HG03439 (cell line): ENCODE measurements around the gene PRDM10.
"Not testable (repeated sequence)": the region's sequence is repeated elsewhere in the genome, so short reads cannot be mapped to it uniquely, and the experiment has no call there.

Source experiments
- ATAC-seq: cut with Tn5 transposase; IDR thresholded peaks from one replicate; pipeline ENCODE4 v1.9.1; 2021; ENCODE audit warnings: mild to moderate bottlenecking, moderate library complexity; ENCODE audit not compliant: unreplicated experiment

Gene PRDM10

DNA sequence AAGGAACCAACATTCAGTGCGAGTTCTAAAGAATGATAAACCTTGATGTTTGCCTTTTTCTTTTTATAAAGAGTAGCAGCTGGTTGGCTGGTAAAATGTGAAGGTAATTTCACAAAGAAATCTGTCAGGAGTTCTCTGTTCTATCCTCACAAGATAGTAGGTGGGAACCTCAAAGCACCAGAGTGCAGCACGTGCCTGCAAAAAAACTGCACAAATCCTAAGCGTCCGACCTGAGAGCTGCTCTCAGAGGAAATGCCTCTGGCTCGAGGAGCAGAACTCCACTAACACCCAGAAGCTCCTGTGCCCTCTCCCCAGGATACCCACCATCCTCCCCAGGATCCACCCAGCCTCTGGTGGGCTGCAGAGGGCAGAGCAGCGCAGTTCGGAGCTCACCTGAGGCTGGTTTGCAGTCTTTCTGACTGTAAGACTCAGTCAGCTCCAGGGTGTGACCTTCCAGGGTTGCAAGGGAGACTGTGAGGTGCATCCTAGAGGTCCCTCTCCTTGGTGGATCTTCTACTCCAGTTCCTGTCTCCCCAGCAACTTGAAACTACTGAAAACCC, 23.5 kb downstream of the PRDM10 start:
- ATAC-seq: no peak

DNA sequence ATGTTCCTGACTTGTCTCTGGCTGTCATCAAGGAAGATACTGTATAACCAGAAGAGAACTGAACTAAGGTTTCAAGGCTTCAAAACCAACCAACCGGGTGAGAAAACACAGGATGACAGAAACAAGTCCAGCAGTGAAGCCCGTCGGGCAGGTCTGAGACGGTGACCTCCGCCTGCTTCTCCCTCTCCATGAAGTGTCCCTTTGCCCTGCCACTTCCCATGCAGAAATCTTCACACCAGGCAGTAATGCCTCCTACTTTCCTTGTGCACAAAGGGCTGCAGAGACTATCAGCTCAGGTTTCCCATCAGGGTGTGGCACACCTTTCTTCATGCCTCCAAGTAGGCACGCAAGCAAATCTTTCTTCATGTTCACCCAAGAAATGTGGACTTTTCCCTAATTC, 24.2 kb downstream of the PRDM10 start:
- no peak for ATAC-seq

DNA sequence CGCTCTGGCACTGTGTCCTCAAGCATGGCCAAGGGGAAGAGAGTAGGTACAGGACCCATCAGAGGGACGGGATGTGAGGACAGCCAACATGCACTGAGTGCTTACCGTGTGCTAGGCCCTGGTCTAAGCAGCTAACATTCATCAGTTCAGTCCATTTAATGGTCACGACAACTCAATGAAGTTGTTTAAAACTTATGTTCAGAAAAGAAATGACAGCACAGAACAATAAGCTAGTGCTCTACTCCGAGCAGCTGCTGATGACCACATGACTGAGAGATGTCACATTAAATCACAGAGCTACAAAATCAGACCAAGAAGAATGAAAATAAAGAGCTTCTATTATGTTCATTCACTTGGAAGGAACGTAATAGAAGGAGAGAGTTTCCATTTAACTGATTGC, 26.3 kb downstream of the PRDM10 start:
- no peak for ATAC-seq

DNA sequence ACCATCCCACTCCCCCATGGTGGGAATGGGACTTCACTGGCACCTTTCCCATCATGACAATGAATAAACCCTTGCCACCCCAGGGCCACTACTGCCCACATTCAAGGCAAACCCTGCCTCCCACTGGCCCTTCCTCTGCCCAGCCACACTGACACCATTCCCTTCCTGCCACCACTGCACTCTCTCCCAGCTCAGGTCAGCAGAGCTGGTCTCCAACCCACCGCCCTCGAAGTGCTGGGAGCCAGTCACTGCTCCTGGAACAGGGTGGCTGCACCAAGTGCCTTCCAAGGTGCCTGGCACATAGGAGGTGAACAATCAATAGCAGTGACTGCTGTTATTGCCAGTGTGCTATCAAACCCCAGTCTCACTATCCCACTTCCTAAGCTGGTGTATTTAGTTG, 27.1 kb downstream of the PRDM10 start:
- ATAC-seq: no peak

DNA sequence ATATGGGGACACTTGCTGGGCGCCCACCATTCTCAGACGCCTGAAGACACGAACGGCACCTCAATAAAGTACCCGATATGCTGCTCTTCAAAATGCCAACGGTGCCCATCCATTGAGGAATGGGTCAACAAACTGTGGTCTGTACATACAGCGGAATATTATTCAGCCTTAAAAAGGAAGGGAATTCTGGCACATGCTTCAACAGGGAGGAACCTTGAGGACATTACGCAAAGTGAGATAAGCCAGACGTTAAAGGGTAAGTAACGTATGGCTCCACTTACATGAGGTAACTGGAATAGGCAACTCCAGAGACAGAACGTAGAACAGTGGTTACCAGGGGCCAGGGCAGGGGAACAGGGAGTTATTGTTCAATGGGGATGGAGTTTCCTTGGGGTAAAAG, 28.0 kb downstream of the PRDM10 start:
- no peak for ATAC-seq

DNA sequence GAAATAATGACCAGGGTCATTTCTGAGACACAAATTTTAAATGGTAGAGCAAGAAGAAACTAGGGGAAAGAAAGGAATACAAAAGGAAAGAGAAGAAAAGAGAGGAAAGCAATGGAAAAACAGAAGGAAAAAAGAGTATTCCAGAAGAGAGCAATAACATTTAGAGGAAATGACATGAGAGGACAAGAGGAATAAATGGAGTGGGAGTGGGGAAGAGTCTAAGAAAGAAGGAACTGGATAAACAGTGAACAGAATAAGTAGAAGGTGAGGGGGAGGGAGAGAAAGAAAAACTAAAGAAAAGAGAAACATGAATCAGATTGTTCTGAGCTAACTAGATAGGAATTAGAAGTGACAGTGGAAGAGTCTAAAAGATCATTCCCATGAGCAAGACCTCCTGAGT, 28.4 kb downstream of the PRDM10 start:
- no peak for ATAC-seq

DNA sequence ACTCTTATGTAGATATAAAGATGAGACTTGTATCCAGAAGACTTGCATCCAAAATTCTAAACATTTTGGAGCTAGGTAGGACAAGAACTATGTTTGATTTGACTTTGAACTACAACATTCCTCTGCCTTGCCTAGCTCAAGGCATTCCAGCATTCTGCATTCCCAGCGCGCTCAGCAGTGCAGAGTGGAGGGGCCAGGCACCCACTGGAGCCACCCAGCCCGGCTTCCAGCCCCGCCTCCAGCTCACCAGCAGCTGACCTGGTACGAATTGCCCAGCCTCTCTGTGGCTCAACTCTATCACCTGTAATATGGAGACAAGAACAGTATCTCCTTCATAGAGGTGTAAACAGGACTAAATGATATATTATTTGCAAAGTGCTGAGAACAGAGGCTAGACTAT, 28.8 kb downstream of the PRDM10 start:
- no peak for ATAC-seq

DNA sequence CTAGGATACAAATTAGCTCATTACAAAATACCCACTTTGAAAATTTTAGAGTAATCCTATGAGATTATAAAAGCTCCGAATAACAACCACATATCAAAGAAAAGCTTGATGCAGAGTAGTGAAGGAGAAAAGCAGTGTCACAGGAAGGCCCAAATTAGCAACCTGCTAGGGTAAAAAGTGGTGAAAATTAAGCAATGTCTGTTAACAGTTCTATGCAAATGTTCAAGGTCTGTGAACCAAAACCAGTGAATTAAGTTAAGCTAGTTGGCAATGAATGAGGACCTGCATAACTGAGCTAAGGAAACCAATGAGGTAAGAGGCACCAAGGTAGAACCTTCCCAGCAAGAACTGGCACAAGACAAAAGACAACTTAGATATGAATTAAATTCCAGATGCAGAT, 29.6 kb downstream of the PRDM10 start:
- ATAC-seq: peak; percentile 94

DNA sequence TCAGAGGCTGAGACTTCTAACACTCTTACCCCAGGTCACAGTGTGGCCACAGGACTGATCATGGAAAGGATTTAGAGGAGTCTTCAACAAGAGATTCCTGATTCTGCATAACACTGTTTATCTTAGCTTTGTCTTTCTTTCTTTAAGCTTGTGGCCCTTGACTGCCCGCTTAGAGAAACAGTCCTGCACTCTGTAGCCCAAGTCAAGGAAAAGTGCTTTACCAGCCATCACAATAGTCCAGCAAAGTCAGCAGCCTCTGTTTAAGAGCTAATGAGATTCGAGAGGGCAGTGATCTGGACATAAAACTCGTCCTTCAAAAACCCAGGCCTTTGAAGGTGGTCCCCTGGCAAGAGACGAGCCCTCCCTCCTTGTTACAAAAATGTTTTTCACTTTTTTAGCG, 30.0 kb downstream of the PRDM10 start:
- no peak for ATAC-seq

DNA sequence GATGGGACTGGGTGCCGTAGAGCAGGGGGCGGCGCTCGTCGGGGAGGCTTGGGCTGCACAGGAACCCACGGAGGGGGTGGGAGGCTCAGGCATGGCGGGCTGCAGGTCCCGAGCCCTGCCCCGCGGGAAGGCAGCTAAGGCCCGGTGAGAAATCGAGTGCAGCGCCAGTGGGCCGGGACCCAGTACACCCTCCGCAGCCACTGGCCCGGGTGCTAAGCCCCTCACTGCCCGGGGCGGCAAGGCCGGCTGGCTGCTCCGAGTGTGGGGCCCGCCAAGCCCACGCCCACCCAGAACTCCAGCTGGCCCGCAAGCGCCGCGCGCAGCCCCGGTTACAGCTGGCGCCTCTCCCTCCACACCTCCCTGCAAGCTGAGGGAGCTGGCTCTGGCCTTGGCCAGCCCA, 30.8 kb downstream of the PRDM10 start:
- not testable (repeated sequence) for ATAC-seq

DNA sequence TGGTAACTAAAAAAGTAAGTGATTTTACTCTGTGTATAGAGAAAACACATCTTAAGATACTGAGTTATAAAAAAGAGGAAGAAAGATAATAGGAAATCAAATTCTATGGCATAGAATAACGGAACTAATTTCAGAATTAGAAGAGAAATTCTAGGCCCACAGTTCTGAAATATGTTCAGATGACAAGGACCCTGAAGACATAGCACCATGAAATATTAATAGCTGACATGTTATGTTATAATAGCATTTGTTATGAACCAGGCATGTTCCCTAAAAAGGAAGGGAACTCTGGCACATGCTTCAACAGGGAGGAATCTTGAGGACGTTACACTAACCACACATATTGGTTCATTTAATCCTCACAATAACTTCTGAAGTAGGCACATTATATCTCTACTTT, 32.7 kb downstream of the PRDM10 start:
- no peak for ATAC-seq

DNA sequence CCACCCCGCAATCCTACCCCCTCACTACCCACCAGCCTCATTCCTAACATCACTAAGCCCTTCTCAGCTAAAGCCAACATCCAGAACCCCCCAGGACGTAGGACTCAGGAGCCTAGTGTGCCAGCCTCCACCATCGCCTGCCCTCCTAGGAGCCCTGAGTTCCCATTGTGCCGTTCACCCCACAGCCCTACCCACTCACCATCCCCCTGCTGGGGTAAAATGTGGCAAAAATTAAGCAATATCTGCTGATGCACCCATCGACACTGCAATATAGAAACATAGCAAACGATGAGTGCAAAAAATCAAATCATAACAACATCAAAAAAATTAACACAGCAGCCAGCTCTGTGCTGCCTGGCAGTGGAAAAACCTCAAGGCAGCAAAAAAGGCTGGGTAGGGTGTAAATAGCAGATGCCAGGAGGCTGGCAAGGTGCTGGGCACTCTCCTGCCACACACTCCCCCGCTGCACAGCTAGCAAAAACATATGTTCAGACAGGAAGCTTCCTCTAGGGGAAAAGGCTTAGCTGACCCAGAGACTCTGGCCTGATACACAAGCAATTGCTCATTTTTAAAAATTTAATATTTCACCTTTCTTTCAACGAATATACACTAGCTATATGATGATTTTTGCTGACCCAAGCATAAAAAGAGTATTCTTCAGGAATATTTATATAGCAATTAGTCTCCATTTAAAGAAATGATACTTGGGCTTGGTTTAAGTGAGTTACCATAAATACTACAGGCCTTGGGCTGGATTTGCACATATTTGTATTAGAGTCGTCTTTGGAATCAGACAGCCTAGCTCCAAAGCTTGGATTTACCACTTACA, 33.8 kb downstream of the PRDM10 start:
- ATAC-seq: no peak

DNA sequence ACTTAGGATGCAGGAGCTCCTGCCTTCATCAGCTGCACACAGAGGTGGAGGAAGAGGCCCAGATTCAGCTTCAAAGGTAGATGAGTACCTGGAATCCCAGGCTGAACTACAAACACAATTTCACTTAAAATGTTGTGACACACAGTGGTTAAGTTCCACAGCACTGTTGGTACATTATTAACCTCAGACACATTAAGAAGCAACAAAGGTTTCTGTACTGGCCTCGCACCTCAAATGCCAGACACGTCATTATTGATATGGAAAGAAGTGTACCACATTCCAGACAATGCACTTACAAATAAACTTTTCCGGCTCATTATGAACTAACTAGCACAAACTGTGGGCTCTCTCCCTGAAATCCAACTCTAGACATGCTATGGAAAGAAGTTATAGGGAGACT, 34.6 kb downstream of the PRDM10 start:
- ATAC-seq: no peak

DNA sequence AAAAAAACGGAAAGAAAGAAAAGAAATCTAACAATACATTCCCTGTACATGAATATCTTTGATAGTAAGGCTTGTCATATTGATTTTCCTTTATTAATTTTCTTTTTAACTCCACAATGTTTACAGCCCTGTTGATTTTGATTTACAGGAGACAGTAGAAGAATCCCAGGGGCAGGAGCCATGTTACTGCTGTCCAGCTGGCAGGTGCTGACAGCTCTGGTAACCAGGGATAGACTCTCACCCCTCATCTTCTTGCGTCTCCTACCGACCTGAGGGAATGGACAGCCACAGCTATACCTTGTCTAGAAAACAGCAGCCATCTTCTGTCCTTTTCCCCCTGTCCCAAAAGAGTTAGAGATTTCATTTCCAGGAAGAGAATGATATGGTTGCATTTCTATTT, 37.4 kb downstream of the PRDM10 start:
- no peak for ATAC-seq

DNA sequence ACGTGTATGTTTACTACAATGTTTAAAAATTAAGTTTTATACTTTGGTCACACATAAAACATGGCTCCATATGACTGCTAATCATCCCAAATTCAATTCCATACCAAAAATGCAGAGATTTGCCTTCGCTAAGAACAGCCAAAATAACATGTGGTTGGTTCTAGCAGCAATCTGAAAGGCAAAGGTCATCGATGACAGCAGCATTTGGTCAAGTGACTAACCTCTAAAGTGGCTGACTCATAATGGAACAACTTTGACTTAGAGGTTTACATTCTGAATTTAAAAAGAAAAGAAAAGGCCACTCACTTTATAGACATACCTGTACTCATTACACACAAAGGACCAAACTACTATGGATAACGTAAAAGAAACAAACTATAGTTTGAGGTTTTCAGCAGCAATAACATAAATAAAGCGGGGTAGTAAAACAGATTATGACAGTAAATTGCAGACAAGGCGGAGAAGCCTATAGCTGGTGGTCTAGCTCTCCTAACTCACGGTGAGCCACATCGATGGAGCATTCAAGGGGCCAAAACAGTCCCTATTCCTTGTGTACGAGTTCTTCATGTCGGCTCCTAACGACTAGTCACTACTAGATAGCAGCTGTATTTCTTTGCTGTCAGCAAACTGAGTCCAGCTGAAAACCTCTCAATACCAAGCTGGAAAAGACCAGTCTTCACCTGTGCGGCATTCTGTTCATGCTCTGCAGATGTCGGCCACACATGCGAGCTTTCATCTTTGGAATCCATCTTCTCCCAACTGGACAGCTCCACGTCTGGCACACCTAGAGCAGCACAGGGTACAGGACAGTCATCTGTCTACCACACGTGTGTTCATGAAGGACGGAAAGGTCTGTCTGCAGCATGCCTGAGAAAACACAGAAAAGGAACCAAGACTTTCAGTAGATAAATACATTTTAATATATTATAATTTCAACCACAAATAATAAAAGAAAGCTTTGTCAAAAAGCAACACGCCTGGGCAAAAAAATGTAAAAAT, 42.1 kb downstream of the PRDM10 start:
- ATAC-seq: peak; percentile 94

DNA sequence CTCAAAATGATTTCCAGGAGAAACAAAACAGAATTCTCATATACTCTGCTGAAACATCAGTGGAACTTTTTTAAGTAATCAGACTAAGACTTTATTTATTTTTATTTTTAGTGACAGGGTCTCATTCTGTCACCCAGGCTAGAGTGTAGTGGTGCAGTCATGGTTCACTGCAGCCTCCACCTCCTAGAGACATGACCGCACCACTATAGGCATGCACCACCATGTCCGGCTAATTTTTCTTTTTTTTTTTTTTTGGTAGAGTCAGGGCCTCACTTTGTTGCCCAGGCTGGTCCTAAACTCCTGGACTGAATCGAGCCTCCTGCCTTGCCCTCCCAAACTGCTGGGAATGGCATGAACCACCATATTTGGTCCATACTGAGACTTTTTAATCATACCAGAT, 42.9 kb downstream of the PRDM10 start:
- ATAC-seq: no peak

DNA sequence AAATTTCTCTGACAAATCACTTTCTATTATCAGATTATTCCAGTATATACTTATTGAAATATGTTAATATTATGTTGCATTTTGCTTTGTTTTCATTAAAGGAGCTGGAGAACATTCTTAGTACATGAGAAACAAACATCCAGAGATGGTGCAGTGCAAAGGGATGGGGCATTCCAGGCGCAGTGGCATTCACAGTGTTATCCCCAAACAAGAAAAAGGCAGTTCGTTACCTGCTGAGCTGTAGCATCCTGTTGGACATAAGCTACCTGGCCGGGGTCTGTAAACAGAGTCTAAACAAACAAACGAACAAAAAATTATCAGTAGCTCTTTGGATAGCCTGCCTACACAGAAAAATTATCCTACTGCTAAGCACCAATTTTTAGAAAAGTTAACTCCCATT, 47.4 kb downstream of the PRDM10 start:
- no peak for ATAC-seq

DNA sequence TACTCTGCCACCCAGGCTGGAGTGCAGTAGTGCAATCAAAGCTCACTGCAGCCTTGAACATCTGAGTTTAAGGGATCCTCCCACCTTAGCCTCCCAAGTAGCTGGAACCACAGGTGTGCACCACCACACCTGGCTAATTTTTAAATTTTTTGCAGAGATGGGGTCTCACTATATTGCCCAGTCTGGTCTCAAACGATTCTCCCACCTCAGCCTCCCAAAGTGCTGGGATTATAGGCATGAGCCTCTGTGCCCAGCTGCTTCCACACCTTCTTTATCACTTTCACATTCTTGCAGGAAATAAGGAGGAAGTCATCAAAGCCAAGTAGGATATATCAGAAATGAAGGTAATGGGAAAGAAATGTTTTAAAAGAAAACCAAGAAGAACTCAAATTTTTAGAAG, 47.9 kb downstream of the PRDM10 start:
- ATAC-seq: not testable (repeated sequence)

DNA sequence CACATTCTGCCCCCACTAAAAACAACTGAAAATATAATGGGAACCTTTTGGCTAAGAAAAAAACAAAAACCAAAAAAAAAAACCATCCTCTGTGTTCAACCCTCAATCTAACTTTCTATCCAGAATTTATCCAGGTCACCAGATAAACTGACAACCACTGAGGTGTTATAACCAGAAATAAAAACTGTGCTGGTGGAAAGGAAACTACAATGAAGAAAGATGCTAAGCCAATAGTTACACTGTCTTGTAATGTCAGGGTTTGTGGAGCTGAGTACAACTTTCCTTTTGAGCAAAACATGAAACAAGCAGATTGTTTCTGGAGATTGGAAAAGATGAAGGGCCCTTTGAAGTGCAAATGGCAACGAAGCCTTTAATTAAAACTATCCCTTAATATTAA, 50.8 kb downstream of the PRDM10 start:
- no peak for ATAC-seq

DNA sequence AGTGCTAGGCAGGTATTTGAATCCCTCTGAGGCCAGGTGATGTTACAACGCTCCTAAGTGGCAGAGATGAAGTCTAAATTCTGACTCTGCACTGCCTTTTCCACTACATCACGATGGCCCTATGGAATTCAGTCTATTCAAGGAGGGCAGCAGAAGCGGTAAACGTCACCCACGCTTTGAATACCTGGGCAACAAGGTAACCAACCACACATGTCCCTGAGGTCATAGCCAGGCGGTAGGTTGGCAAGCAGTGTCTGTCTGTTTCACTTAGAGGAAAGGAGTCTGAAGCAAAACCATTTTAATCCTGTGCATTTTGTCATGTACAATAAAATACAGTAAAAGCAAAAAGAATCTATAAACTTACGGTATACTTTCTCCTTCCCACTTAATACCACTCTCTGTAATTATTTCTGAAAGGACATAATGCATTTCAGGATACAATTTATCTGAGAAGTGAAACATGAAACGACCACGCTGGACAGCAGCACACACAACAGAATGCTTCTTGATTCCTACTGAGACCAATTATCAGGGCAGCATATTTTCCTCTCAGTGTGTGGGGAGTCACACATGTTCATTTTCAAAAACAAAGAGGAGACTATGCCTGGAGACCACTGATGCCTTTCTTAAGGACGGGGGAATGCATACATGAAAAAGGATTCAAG, 51.3 kb downstream of the PRDM10 start:
- ATAC-seq: no peak
